Measurements from ENCODE around the gene RBMS3. TPM values are rescaled to one million over a fixed set of nuclear protein-coding genes. Genes with fewer than 3 reads are reported as not detected.

The RBMS3 gene
- total RNA-seq, 1 donor from 2014 or later: 33.0 TPM

DNA sequence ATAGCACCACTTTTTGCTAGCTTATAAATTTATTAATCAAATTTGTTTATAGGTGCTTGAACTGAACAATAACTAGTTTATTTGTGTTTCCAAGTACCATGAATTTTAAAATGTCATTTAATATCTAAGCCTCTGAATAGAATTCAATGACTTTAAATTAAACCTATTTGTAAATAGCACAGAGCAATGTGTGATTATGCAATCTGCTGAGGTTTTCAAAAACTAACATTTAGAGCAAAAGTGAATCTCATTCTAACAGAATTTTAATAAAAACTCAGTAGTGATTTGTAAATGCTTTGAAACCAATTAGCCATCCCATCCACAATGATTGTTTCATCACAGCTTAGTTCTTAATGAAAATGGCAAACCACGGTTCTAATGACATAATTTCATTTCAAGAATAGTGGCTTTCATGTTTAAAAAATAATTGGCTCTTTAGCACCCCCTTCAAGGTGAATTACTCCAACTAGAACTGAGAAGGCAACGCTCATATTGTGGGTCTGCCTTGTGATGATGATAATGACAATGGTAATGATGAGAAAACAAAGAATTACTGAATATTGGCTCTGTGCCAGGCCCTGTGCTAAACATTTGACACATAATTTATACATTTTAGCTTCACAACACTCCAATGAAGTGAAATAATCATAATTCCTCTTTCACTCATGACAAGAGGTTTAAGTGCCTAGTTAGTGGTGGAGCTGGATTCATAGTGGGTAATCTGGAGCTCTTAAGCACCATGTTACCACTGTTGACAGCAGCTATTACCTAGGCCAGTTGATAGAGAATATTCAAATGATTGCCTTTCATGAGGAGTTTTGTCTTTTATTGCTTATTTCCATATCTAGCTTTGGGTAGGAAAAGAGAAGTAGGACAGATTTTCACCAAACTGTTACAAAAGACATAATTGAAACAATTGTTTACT is 145.7 kb downstream of the RBMS3 start:
- Mint-ChIP-seq H3K27me3 (ENCODE audit: low read depth, unreplicated experiment) (no peaks in the 10 kb centered on the region), H3K36me3 (ENCODE audit: low read depth, unreplicated experiment) (no peaks in the 10 kb centered on the region), H3K4me1 (ENCODE audit: low read depth, unreplicated experiment) (peaks cover 22% of the 10 kb centered on the region), H3K4me3 (ENCODE audit: unreplicated experiment) (no peak overlapping the region), H3K9me3 (ENCODE audit: unreplicated experiment) (no peaks in the 10 kb centered on the region), H3K27ac (ENCODE audit: unreplicated experiment) (no peak overlapping the region)
- Histone ChIP-seq H3K27ac (ENCODE audit: low read depth, low read length) (no peak overlapping the region), H3K9ac (ENCODE audit: low read length) (no peak overlapping the region), H2AFZ (ENCODE audit: low read depth, low read length) (no peak overlapping the region), H3K9me3 (ENCODE audit: insufficient read depth, low read depth, low read length) (no peaks in the 10 kb centered on the region), H3K27me3 (ENCODE audit: insufficient read depth, low read length) (no peaks in the 10 kb centered on the region), H3K36me3 (ENCODE audit: insufficient read depth, low read length) (no peaks in the 10 kb centered on the region), H3K4me2 (ENCODE audit: low read length) (no peak overlapping the region), H3K4me3 (ENCODE audit: insufficient read depth, low read depth, low read length) (no peak overlapping the region), H4K20me1 (ENCODE audit: insufficient read depth, low read length) (no peaks in the 10 kb centered on the region), H3K4me1 (ENCODE audit: insufficient read depth, low read length) (peaks cover 12% of the 10 kb centered on the region), H3K79me2 (ENCODE audit: insufficient read depth, low read length) (peaks cover 49% of the 10 kb centered on the region)
- TF ChIP-seq, protein P1, sequence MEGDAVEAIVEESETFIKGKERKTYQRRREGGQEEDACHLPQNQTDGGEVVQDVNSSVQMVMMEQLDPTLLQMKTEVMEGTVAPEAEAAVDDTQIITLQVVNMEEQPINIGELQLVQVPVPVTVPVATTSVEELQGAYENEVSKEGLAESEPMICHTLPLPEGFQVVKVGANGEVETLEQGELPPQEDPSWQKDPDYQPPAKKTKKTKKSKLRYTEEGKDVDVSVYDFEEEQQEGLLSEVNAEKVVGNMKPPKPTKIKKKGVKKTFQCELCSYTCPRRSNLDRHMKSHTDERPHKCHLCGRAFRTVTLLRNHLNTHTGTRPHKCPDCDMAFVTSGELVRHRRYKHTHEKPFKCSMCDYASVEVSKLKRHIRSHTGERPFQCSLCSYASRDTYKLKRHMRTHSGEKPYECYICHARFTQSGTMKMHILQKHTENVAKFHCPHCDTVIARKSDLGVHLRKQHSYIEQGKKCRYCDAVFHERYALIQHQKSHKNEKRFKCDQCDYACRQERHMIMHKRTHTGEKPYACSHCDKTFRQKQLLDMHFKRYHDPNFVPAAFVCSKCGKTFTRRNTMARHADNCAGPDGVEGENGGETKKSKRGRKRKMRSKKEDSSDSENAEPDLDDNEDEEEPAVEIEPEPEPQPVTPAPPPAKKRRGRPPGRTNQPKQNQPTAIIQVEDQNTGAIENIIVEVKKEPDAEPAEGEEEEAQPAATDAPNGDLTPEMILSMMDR (IDR thresholded peaks at IDR 0.05; ENCODE audit: insufficient read depth, low read depth, low read length): no peak
- TF ChIP-seq EZH2 (IDR thresholded peaks at IDR 0.05; ENCODE audit: insufficient read depth, low read length): no peak
- no peak for DNase-seq (ENCODE audit: low read depth)
- FAIRE-seq: peak; percentile 66

DNA sequence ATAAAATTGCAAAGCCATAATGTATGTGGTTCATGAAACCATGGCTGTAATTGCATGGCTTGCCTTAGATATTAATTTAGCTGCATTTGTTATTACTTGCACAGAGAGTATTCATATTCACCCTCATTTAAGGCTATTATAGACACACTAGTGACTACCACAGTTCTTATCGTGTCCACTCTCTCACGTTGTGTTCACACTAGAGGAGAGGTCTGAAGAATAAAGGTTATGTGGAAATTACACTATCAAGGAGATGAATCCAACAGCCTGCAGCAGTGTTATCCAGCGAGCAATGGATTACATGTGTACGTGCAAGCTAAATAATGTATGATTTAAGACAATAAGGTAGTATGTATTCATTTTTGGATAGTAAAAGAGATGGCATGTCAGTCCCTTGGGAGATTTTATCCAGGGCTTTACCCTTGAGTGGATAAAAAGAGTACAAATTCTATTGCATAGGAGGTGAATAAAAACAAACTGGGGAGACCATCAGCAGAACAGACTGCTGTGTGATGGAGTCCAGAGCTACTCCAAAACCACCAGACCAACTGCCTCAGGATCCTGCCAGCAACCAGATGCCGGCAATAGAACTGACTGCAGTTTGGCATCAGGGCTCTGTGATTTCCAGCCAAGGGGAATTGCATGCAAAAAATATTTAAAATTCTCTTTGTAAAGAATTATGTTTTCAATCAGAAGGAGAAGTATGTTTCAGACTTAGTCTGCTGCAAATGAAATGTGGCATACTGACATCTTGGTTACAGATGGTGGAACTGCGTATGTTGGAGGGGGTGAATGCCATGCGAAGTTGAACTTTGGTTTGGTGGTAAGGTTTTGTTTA is 146.6 kb downstream of the RBMS3 start:
- FAIRE-seq: no peak
- no peaks in the 10 kb centered on the region for H4K20me1 ChIP-seq (ENCODE audit: insufficient read depth, low read length)
- no peak overlapping the region for H2AFZ ChIP-seq (ENCODE audit: low read depth, low read length)
- TF ChIP-seq, protein P1 (IDR thresholded peaks at IDR 0.05; ENCODE audit: insufficient read depth, low read depth, low read length): no peak
- no peak for TF ChIP-seq EZH2 (IDR thresholded peaks at IDR 0.05; ENCODE audit: insufficient read depth, low read length)
- peaks cover 22% of the 10 kb centered on the region for H3K4me1 Mint-ChIP-seq (ENCODE audit: low read depth, unreplicated experiment)
- no peak overlapping the region for H3K4me3 ChIP-seq (ENCODE audit: insufficient read depth, low read depth, low read length)
- no peaks in the 10 kb centered on the region for H3K9me3 ChIP-seq (ENCODE audit: insufficient read depth, low read depth, low read length)
- H3K79me2 ChIP-seq (ENCODE audit: insufficient read depth, low read length): peaks cover 55% of the 10 kb centered on the region
- no peaks in the 10 kb centered on the region for H3K27me3 ChIP-seq (ENCODE audit: insufficient read depth, low read length)
- no peaks in the 10 kb centered on the region for H3K36me3 ChIP-seq (ENCODE audit: insufficient read depth, low read length)
- H3K9me3 Mint-ChIP-seq (ENCODE audit: unreplicated experiment): no peaks in the 10 kb centered on the region
- no peak overlapping the region for H3K4me2 ChIP-seq (ENCODE audit: low read length)
- H3K36me3 Mint-ChIP-seq (ENCODE audit: low read depth, unreplicated experiment): no peaks in the 10 kb centered on the region
- H3K27ac ChIP-seq (ENCODE audit: low read depth, low read length): no peak overlapping the region
- no peak overlapping the region for H3K4me3 Mint-ChIP-seq (ENCODE audit: unreplicated experiment)
- no peak overlapping the region for H3K9ac ChIP-seq (ENCODE audit: low read length)
- peak; percentile 25 for DNase-seq (ENCODE audit: low read depth)
- no peak overlapping the region for H3K27ac Mint-ChIP-seq (ENCODE audit: unreplicated experiment)
- peaks cover 12% of the 10 kb centered on the region for H3K4me1 ChIP-seq (ENCODE audit: insufficient read depth, low read length)
- no peaks in the 10 kb centered on the region for H3K27me3 Mint-ChIP-seq (ENCODE audit: low read depth, unreplicated experiment)
